ENCODE data around the gene TMED10.
"Not testable (repeated sequence)": the region's sequence is repeated elsewhere in the genome, so short reads cannot be mapped to it uniquely, and the experiment has no call there.

TMED10 gene

DNA sequence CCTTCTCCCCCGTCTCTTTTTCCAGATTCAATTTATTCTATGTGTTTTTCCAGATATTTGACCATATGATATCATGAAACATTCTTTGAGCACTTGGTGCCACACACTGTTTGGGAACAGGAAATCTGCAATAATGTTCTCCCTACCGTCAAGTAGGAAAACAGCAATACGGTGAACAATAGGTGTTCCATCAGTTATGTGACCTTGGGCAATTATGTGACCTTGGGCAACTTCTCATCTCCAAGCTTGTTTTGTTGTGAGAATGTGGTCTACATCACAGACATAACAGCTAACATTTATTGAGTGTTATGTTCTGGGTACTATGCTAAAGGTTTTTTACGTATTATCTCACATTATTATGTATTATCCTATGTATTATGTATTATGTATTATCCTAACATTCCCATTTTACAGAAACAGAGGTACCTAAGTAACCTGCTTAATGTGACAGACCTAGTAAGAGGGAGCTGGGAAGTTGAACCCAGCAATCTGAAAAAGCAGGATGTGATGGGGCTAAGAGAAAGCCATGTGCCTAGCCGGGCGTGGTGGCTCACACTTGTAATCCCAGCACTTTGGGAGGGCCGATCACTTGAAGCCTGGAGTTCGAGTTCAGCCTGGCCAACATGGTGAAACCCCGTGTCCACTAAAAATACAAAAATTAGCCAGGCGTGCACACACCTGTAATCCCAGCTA, 48.4 kb downstream of the TMED10 start:
- DNase-seq (ENCODE audit: low spot score), result no peak
- no peak for FAIRE-seq

DNA sequence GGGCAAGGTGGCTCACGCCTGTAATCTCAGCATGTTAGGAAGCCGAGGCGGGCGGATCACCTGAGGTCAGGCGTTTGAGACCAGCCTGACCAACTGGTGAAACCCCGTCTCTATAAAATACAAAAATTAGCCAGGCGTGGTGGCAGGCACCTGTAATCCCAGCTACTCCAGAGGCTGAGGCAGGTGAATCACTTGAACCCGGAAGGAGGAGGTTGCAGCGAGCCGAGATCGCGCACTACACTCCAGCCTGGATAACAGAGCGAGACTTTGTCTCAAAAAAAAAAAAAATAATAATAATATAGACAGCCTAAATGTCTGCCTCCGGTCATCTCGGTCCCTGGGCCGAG, 49.0 kb downstream of the TMED10 start:
- not testable (repeated sequence) for FAIRE-seq; DNase-seq (ENCODE audit: low spot score)

DNA sequence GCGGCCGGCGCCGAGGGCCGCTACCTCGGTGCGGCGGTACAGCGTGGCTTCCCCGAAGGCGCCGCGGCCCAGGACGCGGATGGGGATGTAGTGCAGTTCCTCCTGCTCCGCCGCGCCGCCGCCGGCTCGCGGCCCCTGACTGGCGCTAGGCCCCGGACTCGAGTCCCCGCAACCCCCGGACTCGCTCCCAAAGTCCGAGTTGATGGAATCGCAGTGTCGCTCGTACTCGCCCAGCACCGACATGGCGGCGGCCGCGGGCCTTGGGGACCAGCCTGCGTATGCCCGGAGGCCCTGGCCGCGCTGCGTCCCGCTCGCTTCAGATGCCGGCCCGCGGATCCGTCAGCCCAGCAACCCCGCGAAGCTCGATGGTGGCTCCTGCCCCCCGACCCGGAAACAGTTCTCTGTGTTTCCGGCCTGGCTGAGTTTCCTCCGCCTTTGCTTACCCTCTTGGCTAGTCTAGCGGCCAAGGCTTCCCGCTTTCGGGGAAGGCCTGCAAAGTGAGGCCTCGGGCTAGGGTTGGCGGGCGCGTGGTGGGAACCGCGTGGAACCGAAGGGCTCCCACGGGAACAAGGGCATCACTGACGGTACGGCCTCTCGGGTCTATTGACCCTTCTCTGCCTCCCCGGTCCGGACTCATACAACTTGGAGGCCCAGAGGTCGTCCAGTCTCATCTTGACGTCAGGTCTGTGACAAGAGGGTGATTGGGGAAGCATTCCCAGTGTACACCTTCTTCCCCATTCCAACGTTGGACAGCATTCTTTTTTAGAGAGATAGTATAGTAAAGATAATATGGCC, 49.5 kb downstream of the TMED10 start, which contains the start of gene NEK9:
TSS of gene NEK9 (minus strand) at position 370 of the 795 bp plus-strand sequence. CDS start at position 243, 127 bp downstream.
- FAIRE-seq (no peak), DNase-seq (ENCODE audit: low spot score) (peak; percentile 60)

DNA sequence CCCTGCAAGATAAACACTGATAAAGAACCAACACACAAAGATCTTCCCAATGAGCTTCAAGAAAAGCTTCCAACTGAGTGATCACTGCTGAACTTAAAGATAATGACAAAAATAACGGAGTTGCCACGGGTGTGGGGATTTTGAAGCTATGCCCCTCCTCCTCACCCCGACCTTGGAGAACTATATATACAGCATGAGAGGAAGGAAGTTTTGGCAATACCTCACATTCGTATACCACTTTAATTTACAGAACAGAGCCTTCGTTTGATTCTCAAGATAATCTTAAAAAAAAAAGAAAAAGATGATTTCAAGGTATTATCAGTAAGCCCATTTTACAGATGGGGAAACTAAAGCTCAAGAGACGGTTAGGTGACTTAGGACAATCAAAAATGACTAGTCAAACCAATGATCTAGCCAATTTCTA, 50.3 kb downstream of the TMED10 start:
- DNase-seq (ENCODE audit: low spot score), result no peak
- FAIRE-seq, result no peak

DNA sequence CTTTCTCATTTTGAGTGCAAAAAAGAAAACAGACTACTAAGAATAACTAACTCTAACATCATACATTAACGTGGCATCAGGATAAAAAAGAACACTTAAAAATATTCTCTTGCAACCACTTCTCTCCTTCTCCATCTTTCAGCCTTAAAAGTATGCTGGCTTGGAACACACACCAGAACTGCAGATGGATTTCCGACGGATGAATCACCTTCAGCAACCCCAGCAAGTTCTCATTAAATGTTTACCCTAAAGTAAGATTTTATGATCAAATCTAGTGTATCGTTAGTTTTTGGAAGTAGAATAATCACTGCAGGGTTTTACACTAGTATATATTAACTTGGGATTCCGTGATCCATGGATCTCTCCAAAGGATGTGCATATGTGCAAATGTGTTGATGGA, 50.8 kb downstream of the TMED10 start:
- DNase-seq (ENCODE audit: low spot score) (no peak), FAIRE-seq (no peak)

DNA sequence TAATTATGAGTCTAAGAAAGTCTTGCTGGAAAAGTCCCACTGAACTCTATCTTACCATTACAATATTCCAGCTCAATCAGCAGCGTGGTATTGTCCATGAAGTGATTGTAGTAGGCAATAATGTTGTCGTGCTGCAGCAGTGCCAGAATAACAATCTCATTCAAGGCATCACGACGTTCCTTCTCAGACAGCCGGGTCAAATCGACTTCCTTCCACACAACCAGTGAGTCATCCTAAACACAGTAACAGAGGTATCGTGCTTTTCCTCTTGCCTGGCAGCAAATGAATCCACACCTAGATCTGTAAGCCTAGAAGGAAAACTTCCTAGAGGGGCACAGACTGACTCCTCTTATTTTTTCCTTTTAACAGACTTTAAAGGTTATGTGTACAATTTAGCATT, 52.4 kb downstream of the TMED10 start:
- DNase-seq (ENCODE audit: low spot score) (peak; percentile 51), FAIRE-seq (no peak)

DNA sequence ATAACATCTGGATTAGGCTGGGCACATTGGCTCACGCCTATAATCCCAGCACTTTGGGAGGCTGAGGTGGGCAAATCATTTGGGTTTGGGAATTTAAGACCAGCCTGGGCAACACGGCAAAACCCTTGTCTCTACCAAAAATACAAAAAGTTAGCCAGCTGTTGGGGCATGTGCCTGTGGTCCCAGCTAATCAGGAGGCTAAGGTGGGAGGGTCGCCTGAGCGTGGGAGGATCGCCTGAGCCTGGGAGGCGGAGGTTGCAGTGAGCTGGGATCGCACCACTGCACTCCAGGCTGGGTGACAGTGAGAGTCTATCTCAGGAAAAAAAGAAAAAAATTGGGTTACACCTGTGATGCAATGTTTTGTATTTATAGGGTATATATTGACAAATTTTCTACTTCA, 54.9 kb downstream of the TMED10 start:
- DNase-seq (ENCODE audit: low spot score) (no peak), FAIRE-seq (no peak)

DNA sequence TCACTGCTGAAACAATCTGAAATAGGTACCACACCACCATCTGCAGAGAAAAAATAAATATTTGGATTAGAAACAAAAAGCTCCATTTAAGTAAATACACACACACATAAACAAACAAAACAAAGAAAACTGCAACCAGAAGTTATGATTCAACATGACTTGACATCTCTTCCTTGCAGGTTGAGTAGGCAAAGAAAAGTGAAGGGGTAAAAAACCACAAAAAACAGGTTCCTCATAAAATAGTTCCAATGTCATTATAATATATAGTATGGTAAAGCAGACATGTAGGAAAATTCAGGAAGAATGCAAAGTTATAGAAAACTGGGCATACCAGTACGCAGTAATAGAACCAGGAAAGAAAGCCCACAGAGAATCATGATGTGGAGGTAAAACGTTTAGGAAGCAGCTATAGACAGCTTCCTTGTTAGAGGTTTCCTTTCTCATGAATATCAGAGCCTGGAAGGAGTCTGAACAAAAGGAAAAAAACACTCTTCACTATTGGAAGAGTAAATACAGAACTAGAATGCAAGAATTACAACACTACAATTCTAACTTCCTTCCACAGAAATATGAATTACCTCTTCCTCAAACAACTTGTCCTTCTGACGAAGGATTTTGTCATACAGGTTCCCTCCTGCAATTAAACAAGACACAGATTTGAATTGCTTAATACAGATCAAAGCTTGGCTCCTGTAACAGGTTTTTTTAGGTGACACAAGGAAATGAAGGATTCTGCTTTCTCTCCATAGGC, 55.7 kb downstream of the TMED10 start:
- no peak for FAIRE-seq
- DNase-seq (ENCODE audit: low spot score), result no peak

DNA sequence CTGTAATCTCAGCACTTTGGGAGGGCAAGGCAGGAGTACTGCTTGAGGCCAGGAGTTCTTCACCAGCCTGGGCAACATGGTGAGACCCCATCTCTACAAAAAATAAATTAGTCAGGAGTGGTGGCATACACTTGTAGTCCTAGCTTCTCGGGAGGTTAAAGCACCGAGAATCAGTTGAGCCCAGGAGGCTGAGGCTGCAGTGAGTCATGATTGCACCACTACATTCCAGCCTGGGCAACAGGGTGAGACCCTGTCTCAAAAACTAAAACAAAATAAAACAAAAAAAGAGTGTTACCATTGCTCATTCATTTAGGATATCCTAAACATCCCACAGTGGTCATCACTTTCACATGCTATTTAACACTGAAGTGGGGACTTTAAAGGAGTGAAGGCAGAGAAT, 57.4 kb downstream of the TMED10 start:
- no peak for FAIRE-seq
- DNase-seq (ENCODE audit: low spot score), result no peak

DNA sequence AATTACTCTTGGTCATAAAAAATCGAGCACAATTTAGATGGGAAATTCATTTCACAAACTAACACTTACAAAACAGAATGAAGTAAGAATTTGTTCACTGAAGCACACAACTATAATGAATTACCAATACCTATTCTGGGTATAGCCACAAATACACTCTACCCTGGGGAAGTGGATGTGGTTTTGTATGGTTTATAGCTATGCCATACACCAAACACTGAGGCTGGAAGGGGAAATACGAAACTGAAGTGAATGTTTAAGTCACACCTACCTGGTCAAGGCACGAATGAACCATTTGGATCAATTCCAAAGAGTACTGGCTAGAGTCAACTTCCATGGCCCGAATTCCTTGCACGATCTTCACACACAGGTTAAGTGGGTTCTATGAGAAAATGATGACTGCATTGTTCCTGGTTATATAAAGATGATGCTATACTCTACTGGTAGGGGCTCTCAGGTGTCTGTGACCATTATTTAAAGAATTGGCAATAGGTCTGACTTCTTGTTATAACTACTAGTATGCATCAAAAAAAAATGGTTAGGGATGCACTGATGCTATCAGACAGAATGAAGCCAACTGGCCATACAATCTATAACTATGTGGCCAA, 62.4 kb downstream of the TMED10 start:
- DNase-seq (ENCODE audit: low spot score) (no peak), FAIRE-seq (no peak)

DNA sequence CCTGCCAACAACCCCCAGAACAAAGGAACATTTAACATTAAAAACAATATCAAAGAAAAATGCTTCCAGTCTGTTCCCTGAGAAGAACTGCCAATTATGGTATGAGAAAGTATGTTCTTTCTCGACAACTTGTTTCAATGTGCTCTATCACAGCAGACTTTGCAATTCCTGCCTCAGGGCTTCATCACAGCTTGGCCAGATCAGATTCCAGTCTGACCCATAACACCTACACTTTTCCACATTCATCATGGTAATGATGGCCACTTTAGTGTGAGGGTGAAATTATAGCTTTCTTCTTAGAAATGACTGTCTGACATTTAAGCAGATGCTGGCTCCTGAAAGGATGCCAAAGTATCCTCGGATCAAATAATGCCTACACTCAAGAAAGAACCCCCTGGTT, 66.5 kb downstream of the TMED10 start:
- no peak for FAIRE-seq
- no peak for DNase-seq (ENCODE audit: low spot score)

DNA sequence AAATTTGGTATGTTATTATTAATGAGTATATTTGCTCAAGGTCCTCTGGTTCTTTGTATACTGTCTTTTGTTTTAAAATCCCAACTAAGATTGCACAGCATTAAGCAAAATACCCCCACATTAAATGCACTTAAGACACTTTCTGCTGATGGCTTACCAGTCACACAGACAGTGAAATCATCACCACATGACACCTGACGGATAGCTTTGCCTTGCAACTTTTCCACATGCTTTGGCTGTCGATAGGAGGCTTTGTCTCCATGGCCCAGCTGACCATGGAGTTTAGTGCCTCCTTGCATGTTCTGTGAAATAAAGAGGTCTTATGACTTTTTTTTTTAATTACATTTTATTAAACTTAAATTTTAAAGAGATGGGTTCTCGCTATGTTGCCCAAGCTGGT, 69.2 kb downstream of the TMED10 start:
- FAIRE-seq, result no peak
- DNase-seq (ENCODE audit: low spot score), result no peak

DNA sequence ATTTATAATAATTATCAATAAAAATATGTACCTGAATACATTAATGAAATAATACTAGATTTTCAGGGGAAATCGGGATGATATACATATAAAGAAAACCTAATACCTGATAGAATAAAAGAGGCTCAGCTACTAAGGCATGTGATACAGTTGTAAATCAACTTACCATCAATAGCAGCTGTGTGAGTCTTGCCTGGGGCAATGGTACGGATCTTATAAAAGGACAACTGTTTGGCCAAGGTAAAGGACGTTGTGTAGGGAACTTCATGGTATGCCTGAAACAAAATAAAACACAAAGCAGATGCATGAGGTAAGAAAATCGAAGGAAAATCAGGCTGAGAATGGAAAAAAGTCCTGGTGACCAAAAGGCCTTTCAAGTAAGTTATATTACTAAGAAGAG, 74.9 kb downstream of the TMED10 start:
- DNase-seq (ENCODE audit: low spot score) (no peak), FAIRE-seq (no peak)

DNA sequence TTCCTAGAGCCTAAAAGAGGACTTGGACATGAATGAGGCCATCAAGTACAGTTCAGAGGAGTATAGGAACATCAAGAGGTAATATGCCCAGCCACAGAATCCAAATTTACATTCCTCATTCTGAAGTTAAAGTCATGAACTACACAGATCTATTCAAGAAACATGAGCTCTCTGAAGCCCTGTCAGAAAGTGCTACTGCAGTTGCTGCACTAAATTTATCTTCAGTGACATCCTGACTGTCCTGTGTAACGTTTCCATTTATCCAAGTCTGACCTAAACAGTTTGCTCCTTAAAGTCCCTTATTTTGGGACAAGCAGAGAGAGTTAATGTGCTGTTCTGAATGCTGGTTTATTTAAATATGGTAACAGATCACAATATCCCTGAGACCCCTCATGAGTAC, 77.7 kb downstream of the TMED10 start:
- no peak for FAIRE-seq
- no peak for DNase-seq (ENCODE audit: low spot score)

DNA sequence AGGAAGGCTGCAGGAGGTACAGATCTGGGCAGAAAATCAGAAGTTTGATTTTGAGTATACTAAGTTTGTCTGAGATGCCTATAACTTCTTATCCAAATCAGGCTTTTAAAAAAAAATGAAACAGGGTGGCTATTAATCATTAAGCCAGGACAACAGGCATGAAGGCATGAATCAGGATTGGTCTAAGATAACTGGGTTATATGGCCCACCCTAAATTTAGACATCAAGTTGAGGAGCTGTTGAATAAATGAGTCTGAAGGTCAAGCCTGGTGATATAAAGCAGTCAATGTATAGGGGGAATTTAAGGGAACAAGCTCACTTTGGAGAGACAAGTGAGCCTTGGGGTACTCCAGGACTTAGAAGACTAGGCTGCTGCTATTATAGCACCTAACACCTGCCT, 78.2 kb downstream of the TMED10 start:
- FAIRE-seq, result no peak
- DNase-seq (ENCODE audit: low spot score), result no peak

DNA sequence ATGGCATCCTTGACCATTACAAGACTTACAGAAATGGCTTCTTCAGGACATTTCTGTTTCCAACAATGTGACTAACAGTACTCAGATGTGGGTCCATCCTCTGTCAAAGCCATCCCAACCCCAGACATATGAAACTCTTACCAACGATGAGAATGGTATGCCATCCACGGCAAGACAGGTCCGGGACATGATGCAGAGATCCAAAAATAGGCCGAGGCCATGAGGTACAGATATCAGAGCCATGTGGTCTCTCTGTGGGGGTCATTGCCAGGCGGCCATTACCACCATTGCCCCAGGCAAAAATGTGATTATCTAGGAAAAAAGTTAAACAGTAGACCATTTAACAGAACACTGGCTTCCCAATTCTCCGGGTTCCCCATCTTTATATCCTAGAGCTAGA, 79.5 kb downstream of the TMED10 start:
- DNase-seq (ENCODE audit: low spot score) (no peak), FAIRE-seq (no peak)

DNA sequence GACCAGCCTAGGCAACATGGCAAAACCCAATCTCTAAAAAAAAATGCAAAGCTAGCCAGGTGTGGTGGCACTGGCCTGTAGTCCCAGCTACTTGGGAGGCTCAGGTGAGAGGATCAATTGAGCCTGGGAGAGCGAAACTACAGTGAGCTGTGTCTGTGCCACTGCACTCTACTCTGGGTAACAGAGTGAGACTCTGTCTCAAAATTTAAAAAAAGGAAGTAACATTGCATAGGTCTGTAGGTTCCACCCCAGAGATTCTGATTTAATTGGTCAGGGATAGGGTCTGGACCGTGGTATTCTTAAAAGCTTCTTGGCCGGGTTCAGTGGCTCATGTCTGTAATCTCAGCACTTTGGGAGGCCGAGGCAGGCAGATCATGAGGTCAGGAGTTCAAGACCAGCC, 80.7 kb downstream of the TMED10 start:
- FAIRE-seq, result no peak
- DNase-seq (ENCODE audit: low spot score), result no peak

DNA sequence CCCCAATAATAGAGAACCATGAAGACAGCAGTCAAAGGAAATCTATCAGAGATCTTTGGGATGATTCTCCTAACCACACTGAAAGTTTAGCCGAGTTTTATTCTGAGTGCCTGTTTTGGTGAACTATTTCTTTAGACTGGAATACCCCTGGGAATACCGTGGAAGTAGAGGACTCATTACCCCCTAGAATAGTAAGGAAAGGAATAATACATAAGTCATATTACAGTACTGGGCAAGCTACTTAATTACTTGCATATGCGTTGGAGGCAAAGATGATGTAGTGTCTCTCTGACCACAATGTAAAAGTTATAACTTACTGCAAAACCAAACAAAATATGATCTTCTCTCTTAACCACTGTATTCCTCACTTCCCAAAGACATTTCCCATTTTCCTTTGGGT, 81.5 kb downstream of the TMED10 start:
- FAIRE-seq (no peak), DNase-seq (ENCODE audit: low spot score) (no peak)

DNA sequence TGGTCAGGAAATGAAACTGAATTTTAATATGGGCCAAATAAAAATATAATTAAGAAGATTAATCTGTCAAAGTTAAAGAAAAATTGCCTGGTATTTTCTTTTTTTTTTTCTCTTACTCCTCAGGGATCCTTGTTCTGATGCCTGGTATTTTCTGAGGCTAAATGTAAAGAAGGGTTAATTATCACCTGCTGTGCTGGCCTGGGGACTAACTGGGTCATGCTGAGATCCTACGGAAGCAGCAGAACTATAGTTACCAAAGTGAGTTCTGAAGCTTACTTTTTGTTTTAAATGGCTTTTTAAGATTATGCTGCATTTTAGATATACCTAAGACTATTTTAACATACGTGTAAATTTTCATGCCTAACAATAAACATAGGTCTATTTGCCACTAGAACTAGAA, 83.7 kb downstream of the TMED10 start:
- FAIRE-seq, result no peak
- no peak for DNase-seq (ENCODE audit: low spot score)

DNA sequence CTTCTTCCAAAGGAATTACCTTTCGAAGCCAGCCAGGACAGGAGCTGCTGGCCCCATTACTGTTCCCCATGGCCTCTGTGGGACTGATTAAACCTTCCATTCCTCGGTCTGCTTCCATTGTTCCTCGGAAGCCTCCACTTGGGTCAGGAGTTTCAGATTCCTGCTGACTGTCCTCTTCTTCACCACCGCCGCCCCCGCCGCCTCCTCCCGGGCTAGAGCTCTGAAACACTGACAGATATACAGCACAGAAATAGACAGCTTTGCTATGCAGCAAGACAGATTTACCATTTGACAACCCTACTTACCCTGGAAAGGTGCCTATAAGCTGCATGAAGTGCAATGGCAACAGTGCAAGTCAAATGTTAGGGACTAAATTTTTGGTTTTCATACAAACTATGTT, 85.2 kb downstream of the TMED10 start:
- FAIRE-seq, result no peak
- DNase-seq (ENCODE audit: low spot score), result no peak

DNA sequence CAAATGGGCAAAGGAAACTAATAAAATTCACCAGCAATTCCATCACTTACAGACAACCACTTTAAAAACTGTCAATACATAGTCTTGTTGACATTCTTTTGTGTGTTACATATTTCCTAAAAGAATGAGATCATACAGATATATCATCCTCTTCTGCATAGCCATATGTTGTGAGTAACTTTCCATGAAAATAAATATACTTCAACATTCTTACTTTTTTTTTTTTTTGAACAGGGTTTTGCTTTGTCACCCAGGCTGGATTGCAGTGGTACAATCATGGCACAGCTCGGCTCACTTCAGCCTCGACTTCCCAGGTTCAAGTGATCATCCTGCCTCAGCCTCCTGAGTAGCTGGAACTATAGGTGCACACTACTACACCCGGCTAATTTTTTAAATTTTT, 86.1 kb downstream of the TMED10 start:
- FAIRE-seq (no peak), DNase-seq (ENCODE audit: low spot score) (no peak)
